Psoas muscle (tissue), 8 donors: ENCODE data around the gene DISP3. TPM values are rescaled to one million over a fixed set of nuclear protein-coding genes. Genes with fewer than 3 reads are reported as not detected.

Source experiments
- ATAC-seq, 4 donors: fragments of 200-7000 bp; cut with Tn5 transposase; one replicate each; pipeline ENCODE4 v1.9.1; 2020; ENCODE audit warnings: moderate library complexity in 3 of 4, mild to moderate bottlenecking in 2 of 4
- DNase-seq, 2 donors: peaks; one replicate each; pipeline ENCODE4 v3.0.0-alpha.2; 2020
- H3K27ac ChIP-seq: fragments of 200-600 bp; one replicate; pipeline ENCODE4 v1.8.0; 2022
- H3K27me3 ChIP-seq, 3 donors: fragments of 200-600 bp in 1 of 3; one replicate each; pipeline versions ENCODE4 v1.6.1 to v1.8.0; 2013 to 2022; ENCODE audit warnings: low read length in 2 of 3, mild to moderate bottlenecking in 2 of 3, moderate library complexity in 1 of 3; ENCODE audit not compliant: insufficient read depth in 3 of 3
- H3K36me3 ChIP-seq, 2 donors: fragments of 200-600 bp in 1 of 2; one replicate each; pipeline versions ENCODE4 v1.6.1 to v1.8.0; 2013 to 2022; ENCODE audit warnings: low read depth in 1 of 2, mild to moderate bottlenecking in 1 of 2, moderate library complexity in 1 of 2; ENCODE audit not compliant: insufficient read depth in 1 of 2
- H3K4me1 ChIP-seq: fragments of 200-600 bp; one replicate; pipeline ENCODE4 v1.8.0; 2022
- H3K4me3 ChIP-seq: fragments of 200-600 bp; one replicate; pipeline ENCODE4 v1.8.0; 2022; ENCODE audit warnings: mild to moderate bottlenecking
- H3K9me3 ChIP-seq: fragments of 200-600 bp; one replicate; pipeline ENCODE4 v1.8.0; 2022
- WGBS, 3 donors: extraction: QIAGEN DNeasy Blood & Tissue Kit; methylation state at CpG; one replicate each; pipeline versions ENCODE4 v1.1.6 to v1.1.7; 2013; 5-methylcytosine and 5-hydroxymethylcytosine counted together
- intact Hi-C, 2 donors: fragments of 100-400 bp; cut with DNase I; formaldehyde crosslinking; loops; one replicate each; pipeline versions ENCODE4 v1.11.0 to v1.14.2; 2022
- polyA plus RNA-seq, 3 donors: library from polyadenylated mRNA; stranded (reverse); fragments of 200-250 nt; gene quantifications; one replicate each; pipeline ENCODE4 v1.2.3, GENCODE V29; 2013
- total RNA-seq, 4 donors: library from RNA; stranded (reverse); fragmentation: NEBNext Ultra II Directional in 2 of 4; extraction: Animal tissue kit (Norgen Biotek cat#: 25700) in 2 of 4; gene quantifications; one replicate each; pipeline versions ENCODE4 v1.2.1 to v1.2.4, GENCODE V29; 2021 to 2023
- TF ChIP-seq, protein P1 (sequence below): fragments of 200-600 bp; IDR thresholded peaks from one replicate; pipeline ENCODE4 v1.8.0; 2022; ENCODE audit warnings: antibody characterized with exemption
- donor health status: healthy with polysubstance abuse.
- donor health status: DM: no; HTN: no; CAD: no; lungs with moderate emphysema.
- donor health status: Bipolar disorder and iron deficiency.
- donor health status: healthy.
- donor health status: DM: yes; HTN: yes; CAD: no.
- donor health status: DM: no; HTN: no; CAD: no.
- donor health status: DM: no; HTN: no; CAD: no.
- donor health status: DM: yes; HTN: yes; CAD: no.

The DISP3 gene
- total and polyA plus RNA-seq, 7 donors = 0.01 to 0.04 (median 0.02) TPM; not detected in 3

- intact Hi-C loops = no loop called here
- Histone ChIP-seq H3K4me1 (no peaks in the 10 kb centered on the region), H3K4me3 (no peak overlapping the region), H3K27ac (no peak overlapping the region), H3K36me3 (no peaks in the 10 kb centered on the region), H3K27me3 (peaks cover 0 to 71% (median 9%) of the 10 kb centered on the region in 3 donors), H3K9me3 (no peaks in the 10 kb centered on the region)
- TF ChIP-seq, protein P1, sequence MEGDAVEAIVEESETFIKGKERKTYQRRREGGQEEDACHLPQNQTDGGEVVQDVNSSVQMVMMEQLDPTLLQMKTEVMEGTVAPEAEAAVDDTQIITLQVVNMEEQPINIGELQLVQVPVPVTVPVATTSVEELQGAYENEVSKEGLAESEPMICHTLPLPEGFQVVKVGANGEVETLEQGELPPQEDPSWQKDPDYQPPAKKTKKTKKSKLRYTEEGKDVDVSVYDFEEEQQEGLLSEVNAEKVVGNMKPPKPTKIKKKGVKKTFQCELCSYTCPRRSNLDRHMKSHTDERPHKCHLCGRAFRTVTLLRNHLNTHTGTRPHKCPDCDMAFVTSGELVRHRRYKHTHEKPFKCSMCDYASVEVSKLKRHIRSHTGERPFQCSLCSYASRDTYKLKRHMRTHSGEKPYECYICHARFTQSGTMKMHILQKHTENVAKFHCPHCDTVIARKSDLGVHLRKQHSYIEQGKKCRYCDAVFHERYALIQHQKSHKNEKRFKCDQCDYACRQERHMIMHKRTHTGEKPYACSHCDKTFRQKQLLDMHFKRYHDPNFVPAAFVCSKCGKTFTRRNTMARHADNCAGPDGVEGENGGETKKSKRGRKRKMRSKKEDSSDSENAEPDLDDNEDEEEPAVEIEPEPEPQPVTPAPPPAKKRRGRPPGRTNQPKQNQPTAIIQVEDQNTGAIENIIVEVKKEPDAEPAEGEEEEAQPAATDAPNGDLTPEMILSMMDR = no peak
- ATAC-seq (no peak), DNase-seq (no peak)
- WGBS, 3 donors = 60 to 67% (median 62%) methylated on average over 7 of the region's 7 CpGs
Observed at GRCh38 chr1:11558871-11559590, 80.1 kb downstream of the DISP3 start.

DNA sequence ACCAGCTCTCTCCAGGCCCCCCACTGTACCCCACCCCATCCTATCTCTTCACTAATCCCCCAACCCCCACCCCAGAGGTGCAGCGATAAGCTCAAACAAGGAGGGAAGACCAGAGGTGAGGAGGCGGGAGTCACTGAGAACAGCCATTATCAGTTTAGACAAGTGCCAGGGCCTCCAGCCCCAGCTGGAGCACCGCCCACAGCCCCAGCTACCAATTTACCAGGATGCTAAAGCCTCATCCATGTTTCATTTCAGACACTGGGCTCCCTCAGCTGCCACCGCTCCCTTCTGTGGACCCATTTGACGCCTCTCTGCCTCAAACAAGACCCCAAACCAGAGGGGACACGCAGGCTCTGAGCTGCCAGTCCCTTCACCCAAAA, 80.6 kb downstream of the DISP3 start:
- Histone ChIP-seq H3K27ac (no peak overlapping the region), H3K9me3 (no peaks in the 10 kb centered on the region), H3K27me3 (peaks cover 0 to 65% (median 9%) of the 10 kb centered on the region in 3 donors), H3K36me3 (no peaks in the 10 kb centered on the region), H3K4me3 (no peak overlapping the region), H3K4me1 (no peaks in the 10 kb centered on the region)
- no peak for DNase-seq
- TF ChIP-seq, protein P1 = no peak
- intact Hi-C loops = no loop called here
- 53 to 70% (median 59%) methylated on average over 6 of the region's 6 CpGs for WGBS, 3 donors
- no peak for ATAC-seq

DNA sequence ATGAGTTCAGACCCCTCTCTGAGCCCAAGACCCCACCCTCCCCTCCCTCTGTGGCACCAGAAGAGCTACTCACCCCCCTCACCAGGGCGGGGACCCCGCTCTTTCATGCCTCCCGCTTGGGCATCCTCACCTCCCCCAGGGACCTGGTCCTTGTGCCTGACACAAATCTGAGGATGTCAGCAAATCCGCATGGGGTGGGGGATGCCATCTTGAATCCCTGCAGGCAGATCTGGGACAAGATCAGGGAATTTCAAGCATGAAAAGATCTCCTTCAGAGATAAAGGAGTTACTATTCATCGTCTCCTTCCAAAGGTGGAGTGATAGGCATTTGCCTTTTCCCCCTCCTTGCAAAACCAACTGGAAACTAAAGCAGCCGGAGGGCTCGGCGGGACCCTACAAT, 81.1 kb downstream of the DISP3 start:
- H3K9me3 ChIP-seq = no peaks in the 10 kb centered on the region
- no peak for DNase-seq
- intact Hi-C loops = no loop called here
- TF ChIP-seq, protein P1 = no peak
- H3K4me3 ChIP-seq = no peak overlapping the region
- no peaks in the 10 kb centered on the region for H3K36me3 ChIP-seq
- peaks cover 0 to 60% (median 9%) of the 10 kb centered on the region in 3 donors for H3K27me3 ChIP-seq
- H3K4me1 ChIP-seq = no peaks in the 10 kb centered on the region
- H3K27ac ChIP-seq = no peak overlapping the region
- WGBS, 3 donors = 75 to 84% (median 82%) methylated on average over 8 of the region's 8 CpGs
- ATAC-seq = no peak

- no peak overlapping the region for H3K4me3 ChIP-seq
- ATAC-seq = no peak
- DNase-seq = no peak
- TF ChIP-seq, protein P1 = no peak
- no peaks in the 10 kb centered on the region for H3K9me3 ChIP-seq
- no peaks in the 10 kb centered on the region for H3K36me3 ChIP-seq
- no peaks in the 10 kb centered on the region for H3K4me1 ChIP-seq
- no peak overlapping the region for H3K27ac ChIP-seq
- peaks cover 0 to 53% (median 8%) of the 10 kb centered on the region in 3 donors for H3K27me3 ChIP-seq
- intact Hi-C loops = no loop called here
Observed at GRCh38 chr1:11561740-11562139, 82.8 kb downstream of the DISP3 start.

GRCh38 chr1:11562664-11563063, 83.7 kb downstream of the DISP3 start:
- DNase-seq (no peak), ATAC-seq (no peak)
- H3K9me3 ChIP-seq = no peaks in the 10 kb centered on the region
- no peak overlapping the region for H3K4me3 ChIP-seq
- no peaks in the 10 kb centered on the region for H3K36me3 ChIP-seq
- H3K27me3 ChIP-seq = peaks cover 0 to 53% (median 11%) of the 10 kb centered on the region in 3 donors
- H3K27ac ChIP-seq = no peak overlapping the region
- H3K4me1 ChIP-seq = no peaks in the 10 kb centered on the region
- 83 to 93% (median 86%) methylated on average over 6 of the region's 6 CpGs for WGBS, 3 donors
- intact Hi-C loops = no loop called here
- TF ChIP-seq, protein P1 = no peak
